ENCODE data around the gene KDF1. TPM values are rescaled to one million over a fixed set of nuclear protein-coding genes. Genes with fewer than 3 reads are reported as not detected.
A peak's percentile ranks its signal among the peaks of the same experiment; 100 is the strongest.

The KDF1 gene
- total RNA-seq, 4 donors from 2014 or later = 0.15 TPM; not detected in 3

GRCh38 chr1:26932531-26932930, 27.7 kb downstream of the KDF1 start:
- ATAC-seq = no peak
- Histone ChIP-seq H3K36me3 (peaks cover 2 to 36% of the 10 kb centered on the region in 2 donors), H3K27me3 (no peaks in the 10 kb centered on the region), H3K4me1 (no peaks in the 10 kb centered on the region), H3K27ac (no peak overlapping the region), H3K9me3 (no peaks in the 10 kb centered on the region), H3K4me3 (no peak overlapping the region)
- in situ Hi-C loops (cut with MboI; ENCODE audit: low sequenced_read_pairs in 4 of 4) (no loop called here), intact Hi-C loops (cut with DNase I; ENCODE audit: low total_unique reads) (no loop called here)
- DNase-seq = no peak
- no peak for TF ChIP-seq CTCF (IDR thresholded peaks at IDR 0.05 in 4 of 5, conservative IDR thresholded peaks at IDR 0.05 in 1 of 5)
- TF ChIP-seq POLR2A (IDR thresholded peaks at IDR 0.05) = no peak

- DNase-seq (no peak), ATAC-seq (no peak)
- intact Hi-C loops (cut with DNase I; ENCODE audit: low total_unique reads) = no loop called here
- in situ Hi-C loops (cut with MboI; ENCODE audit: low sequenced_read_pairs in 4 of 4) = no loop called here
- TF ChIP-seq POLR2A (IDR thresholded peaks at IDR 0.05) (no peak), CTCF (IDR thresholded peaks at IDR 0.05 in 4 of 5, conservative IDR thresholded peaks at IDR 0.05 in 1 of 5) (no peak)
- H3K36me3 ChIP-seq = peaks cover 0 to 29% of the 10 kb centered on the region in 2 donors
- H3K9me3 ChIP-seq = no peaks in the 10 kb centered on the region
- H3K27ac ChIP-seq = no peak overlapping the region
- H3K4me1 ChIP-seq = peaks cover 16 to 20% of the 10 kb centered on the region in 2 donors
- no peak overlapping the region for H3K4me3 ChIP-seq
- no peaks in the 10 kb centered on the region for H3K27me3 ChIP-seq
These were observed 36.6 kb downstream of the KDF1 start for GRCh38 chr1:26923711-26924110.

GRCh38 chr1:26922901-26923300, 37.4 kb downstream of the KDF1 start:
- TF ChIP-seq CTCF (IDR thresholded peaks at IDR 0.05 in 4 of 5, conservative IDR thresholded peaks at IDR 0.05 in 1 of 5) (no peak), POLR2A (IDR thresholded peaks at IDR 0.05) (no peak)
- H3K36me3 ChIP-seq = peaks cover 0 to 28% of the 10 kb centered on the region in 2 donors
- no peaks in the 10 kb centered on the region for H3K9me3 ChIP-seq
- no peaks in the 10 kb centered on the region for H3K27me3 ChIP-seq
- peak overlapping the region in 3 of 4 donors; percentile 85 to 97 (median 85) for H3K4me3 ChIP-seq
- intact Hi-C loops (cut with DNase I; ENCODE audit: low total_unique reads) (no loop called here), in situ Hi-C loops (cut with MboI; ENCODE audit: low sequenced_read_pairs in 4 of 4) (no loop called here)
- no peak for ATAC-seq
- H3K4me1 ChIP-seq = peaks cover 16 to 20% of the 10 kb centered on the region in 2 donors
- no peak for DNase-seq
- H3K27ac ChIP-seq = no peak overlapping the region

- peak overlapping the region; percentile 86 to 94 (median 90) for H3K27ac ChIP-seq
- no peaks in the 10 kb centered on the region for H3K9me3 ChIP-seq
- in situ Hi-C loops (cut with MboI; ENCODE audit: low sequenced_read_pairs in 4 of 4) (no loop called here), intact Hi-C loops (cut with DNase I; ENCODE audit: low total_unique reads) (no loop called here)
- peak overlapping the region; percentile 85 to 97 (median 88) for H3K4me3 ChIP-seq
- peaks cover 16 to 20% of the 10 kb centered on the region in 2 donors for H3K4me1 ChIP-seq
- TF ChIP-seq CTCF (IDR thresholded peaks at IDR 0.05 in 4 of 5, conservative IDR thresholded peaks at IDR 0.05 in 1 of 5) (no peak), POLR2A (IDR thresholded peaks at IDR 0.05) (no peak)
- H3K36me3 ChIP-seq = peaks cover 0 to 28% of the 10 kb centered on the region in 2 donors
- H3K27me3 ChIP-seq = no peaks in the 10 kb centered on the region
- ATAC-seq (no peak), DNase-seq (no peak)
These were observed 37.9 kb downstream of the KDF1 start for GRCh38 chr1:26922431-26922729.

Data from gastrocnemius medialis (tissue), 4 donors.